Stimulated activated CD4-positive, alpha-beta T cell treated with anti-CD3 and anti-CD28 coated beads, Interleukin-1b, Interleukin-23, amount 100 ng/mL, for 24 hours (primary cell): Measurements from ENCODE around the gene UQCC5.

ENCODE experiments used
- DNase-seq, 4 experiments: peaks; one replicate each; pipeline ENCODE4 v3.0.0-alpha.2; 2020; ENCODE audit warnings: low read depth in 4 of 4, low spot score in 1 of 4

The UQCC5 gene

DNA sequence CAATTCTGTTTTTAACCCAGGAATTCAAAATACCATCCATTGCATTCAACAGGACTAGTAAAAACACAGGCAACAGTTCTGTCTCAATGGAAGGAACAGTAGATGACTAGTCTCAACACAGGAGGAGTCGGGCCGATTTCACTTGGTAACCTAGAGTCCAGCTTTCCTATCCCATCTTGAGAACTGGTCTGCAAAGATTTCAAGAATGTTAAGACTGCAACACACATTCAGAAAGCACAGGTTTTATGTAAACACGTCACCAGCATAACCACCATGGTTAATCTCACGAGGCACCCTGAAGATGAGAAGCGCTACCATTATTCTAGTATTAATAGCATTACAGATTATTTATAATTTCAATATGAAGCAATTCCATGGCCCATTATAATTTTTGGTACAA lies 22.0 kb downstream of the UQCC5 start:
- no peak for DNase-seq

DNA sequence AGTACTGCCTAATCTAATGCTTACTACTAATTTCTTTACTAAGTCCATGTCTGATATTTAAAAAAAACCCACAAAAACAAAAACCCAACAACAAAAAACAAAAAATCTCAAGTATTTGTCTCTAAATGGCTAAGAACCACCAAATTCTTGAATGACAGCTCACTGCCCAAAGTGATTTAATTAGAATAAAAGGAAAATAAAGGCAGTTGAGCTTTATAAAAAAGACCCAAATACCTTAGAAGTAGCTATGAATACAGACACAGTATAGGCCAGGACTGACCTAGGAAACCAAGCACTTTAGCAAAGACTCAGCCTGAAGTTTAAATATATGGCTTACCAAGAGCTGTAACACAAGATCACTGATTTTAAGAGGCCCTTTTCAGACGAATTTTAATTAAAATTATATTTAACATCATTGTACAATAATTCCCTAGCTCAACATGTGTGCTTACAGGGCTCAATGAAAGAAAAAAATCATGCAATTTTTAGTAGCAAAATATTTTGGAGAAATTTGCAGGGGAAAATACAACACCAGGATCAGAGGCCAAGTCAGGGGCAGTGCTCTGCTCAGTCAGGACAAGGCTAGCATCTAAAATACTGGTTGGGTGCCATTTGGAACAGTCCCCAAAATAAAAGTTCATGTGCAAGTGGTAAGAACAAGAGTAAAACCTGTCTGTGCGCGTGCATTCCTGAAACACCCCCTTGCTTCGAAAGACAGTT lies 24.8 kb downstream of the UQCC5 start:
- DNase-seq, result no peak

- DNase-seq, result no peak
Observed at GRCh38 chr3:52563984-52564383, 27.6 kb downstream of the UQCC5 start.

DNA sequence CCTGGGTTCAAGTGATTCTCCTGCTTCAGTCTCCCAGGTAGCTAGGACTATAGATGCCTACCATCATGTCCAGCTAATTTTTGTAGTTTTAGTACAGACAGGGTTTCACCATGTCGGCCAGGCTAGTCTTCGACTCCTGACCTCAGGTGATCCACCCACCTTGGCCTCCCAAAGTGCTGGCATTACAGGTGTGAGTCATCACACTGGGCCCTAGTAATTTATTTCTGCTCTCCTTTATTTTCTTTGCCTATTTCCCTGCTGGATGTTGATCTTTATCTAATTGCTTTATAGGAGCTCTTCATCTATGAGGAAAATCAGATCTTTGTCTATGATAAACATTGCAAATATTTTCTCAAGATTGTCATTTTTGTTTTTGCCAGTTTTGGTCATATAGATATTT lies 31.7 kb downstream of the UQCC5 start:
- DNase-seq, result no peak

- no peak for DNase-seq
Observed at GRCh38 chr3:52570076-52570475, 33.7 kb downstream of the UQCC5 start.

DNA sequence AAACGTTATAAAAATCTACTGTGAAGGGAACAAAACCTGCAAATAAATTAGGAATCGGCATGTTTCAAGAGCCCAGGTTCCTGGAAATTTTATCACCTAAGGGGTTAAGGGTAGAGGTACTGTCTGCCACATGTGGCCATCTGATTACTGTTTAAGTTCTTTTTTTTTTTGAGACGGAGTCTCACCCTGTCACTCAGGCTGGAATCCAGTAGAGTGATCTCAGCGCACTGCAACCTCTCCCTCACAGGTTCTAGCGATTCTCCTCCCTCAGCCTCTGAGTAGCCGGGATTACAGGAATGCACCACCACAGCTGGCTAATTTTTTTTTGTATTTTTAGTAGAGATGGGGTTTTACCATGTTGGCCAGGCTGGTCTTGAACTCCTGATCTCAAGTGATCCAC lies 35.8 kb downstream of the UQCC5 start:
- no peak for DNase-seq

GRCh38 chr3:52574056-52574965 lies 37.9 kb downstream of the UQCC5 start:
- no peak for DNase-seq
